GM12874 (cell line): ENCODE results near the gene ZBTB17.

Experiments used
- CTCF ChIP-seq: IDR thresholded peaks from 2 replicates; pipeline ENCODE4 v1.5.1; 2011; ENCODE audit warnings: low read depth, mild to moderate bottlenecking, control low read depth, low read length, moderate library complexity; ENCODE audit not compliant: insufficient read depth

Gene ZBTB17

GRCh38 chr1:15941899-15942660 is 33.8 kb downstream of the ZBTB17 start:
- no peak for TF ChIP-seq CTCF

- TF ChIP-seq CTCF = no peak
Observed at GRCh38 chr1:15941044-15941840, 34.7 kb downstream of the ZBTB17 start.

GRCh38 chr1:15940110-15941043 is 35.5 kb downstream of the ZBTB17 start:
- TF ChIP-seq CTCF = no peak

- TF ChIP-seq CTCF = no peak
Observed at GRCh38 chr1:15939181-15940109, 36.5 kb downstream of the ZBTB17 start.

- TF ChIP-seq CTCF = no peak
Observed at GRCh38 chr1:15938628-15939161, 37.2 kb downstream of the ZBTB17 start.

- TF ChIP-seq CTCF = no peak
Observed at GRCh38 chr1:15937706-15938168, 38.2 kb downstream of the ZBTB17 start.
